Upper lobe of left lung (tissue), 6 donors: ENCODE measurements around the gene PARD6B. TPM values are rescaled to one million over a fixed set of nuclear protein-coding genes. Genes with fewer than 3 reads are reported as not detected.
A peak's percentile ranks its signal among the peaks of the same experiment; 100 is the strongest.

Experiments used
- ATAC-seq, 2 donors: fragments of 200-7000 bp; cut with Tn5 transposase; one replicate each; pipeline ENCODE4 v1.9.1; 2022; ENCODE audit warnings: mild to moderate bottlenecking in 2 of 2, moderate library complexity in 2 of 2; ENCODE audit not compliant: low FRiP score in 2 of 2
- DNase-seq, 2 donors: peaks; one replicate each; pipeline ENCODE4 v3.0.0-alpha.2; 2019 to 2020
- H3K27ac ChIP-seq, 4 donors: fragments of 200-600 bp; sonication (generic); one replicate each; pipeline ENCODE4 v1.5.1; 2016 to 2019
- H3K27me3 ChIP-seq, 4 donors: fragments of 200-600 bp; sonication (generic); one replicate each; pipeline ENCODE4 v1.5.1; 2017 to 2019
- H3K36me3 ChIP-seq, 4 donors: fragments of 200-600 bp; sonication (generic); one replicate each; pipeline ENCODE4 v1.5.1; 2016 to 2019
- H3K4me1 ChIP-seq, 4 donors: fragments of 200-600 bp; sonication (generic); one replicate each; pipeline ENCODE4 v1.5.1; 2018 to 2019
- H3K4me3 ChIP-seq, 4 donors: fragments of 200-600 bp; sonication (generic); one replicate each; pipeline ENCODE4 v1.5.1; 2017 to 2019; ENCODE audit warnings: mild to moderate bottlenecking in 2 of 4, moderate library complexity in 1 of 4
- H3K9me3 ChIP-seq, 4 donors: fragments of 200-600 bp; sonication (generic); one replicate each; pipeline ENCODE4 v1.5.1; 2018 to 2019
- EP300 ChIP-seq, 4 donors: sonication (generic); formaldehyde crosslinking; IDR thresholded peaks; one replicate each; pipeline ENCODE4 v1.5.1; 2017; ENCODE audit warnings: antibody characterized with exemption in 4 of 4, control low read depth in 2 of 4
- POLR2A ChIP-seq, 4 donors: fragments of 450-650 bp; IDR thresholded peaks; one replicate each; pipeline ENCODE4 v1.5.1; 2016 to 2017; ENCODE audit warnings: antibody characterized with exemption in 4 of 4, mild to moderate bottlenecking in 2 of 4
- POLR2AphosphoS5 ChIP-seq, 2 donors: sonication (generic); formaldehyde crosslinking; IDR thresholded peaks; one replicate each; pipeline ENCODE4 v1.5.1; 2017; ENCODE audit warnings: antibody characterized with exemption in 2 of 2
- WGBS, 2 donors: methylation state at CpG; one replicate each; pipeline ENCODE4 v1.1.5; 2017 to 2018; 5-methylcytosine and 5-hydroxymethylcytosine counted together
- total RNA-seq, 6 donors: library from RNA; depleted of rRNA in 4 of 6; stranded (reverse); fragments of >200 nt in 4 of 6; gene quantifications; one replicate each; pipeline versions ENCODE4 v1.1.0 to v1.2.1, GENCODE V29; 2016 to 2021
- TF ChIP-seq, protein P1 (sequence below), 6 experiments: fragments of 450-650 bp in 4 of 6; fragments of 200-600 bp in 2 of 6; sonication (generic) in 2 of 6; IDR thresholded peaks; one replicate each; pipeline ENCODE4 v1.5.1; 2016 to 2019; ENCODE audit warnings: antibody characterized with exemption in 6 of 6
- donor health status: DM: no; HTN: no; CAD: no; lungs with moderate emphysema.
- donor health status: DM: no; HTN: yes; CAD: no; lungs with severe emphysema.

PARD6B gene, protein sequence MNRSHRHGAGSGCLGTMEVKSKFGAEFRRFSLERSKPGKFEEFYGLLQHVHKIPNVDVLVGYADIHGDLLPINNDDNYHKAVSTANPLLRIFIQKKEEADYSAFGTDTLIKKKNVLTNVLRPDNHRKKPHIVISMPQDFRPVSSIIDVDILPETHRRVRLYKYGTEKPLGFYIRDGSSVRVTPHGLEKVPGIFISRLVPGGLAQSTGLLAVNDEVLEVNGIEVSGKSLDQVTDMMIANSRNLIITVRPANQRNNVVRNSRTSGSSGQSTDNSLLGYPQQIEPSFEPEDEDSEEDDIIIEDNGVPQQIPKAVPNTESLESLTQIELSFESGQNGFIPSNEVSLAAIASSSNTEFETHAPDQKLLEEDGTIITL
- total RNA-seq, result 10 to 100 TPM in 5 of 6 donors, 1 to 10 TPM in 1; 7.3 to 56.4 (median 43.4) TPM

DNA sequence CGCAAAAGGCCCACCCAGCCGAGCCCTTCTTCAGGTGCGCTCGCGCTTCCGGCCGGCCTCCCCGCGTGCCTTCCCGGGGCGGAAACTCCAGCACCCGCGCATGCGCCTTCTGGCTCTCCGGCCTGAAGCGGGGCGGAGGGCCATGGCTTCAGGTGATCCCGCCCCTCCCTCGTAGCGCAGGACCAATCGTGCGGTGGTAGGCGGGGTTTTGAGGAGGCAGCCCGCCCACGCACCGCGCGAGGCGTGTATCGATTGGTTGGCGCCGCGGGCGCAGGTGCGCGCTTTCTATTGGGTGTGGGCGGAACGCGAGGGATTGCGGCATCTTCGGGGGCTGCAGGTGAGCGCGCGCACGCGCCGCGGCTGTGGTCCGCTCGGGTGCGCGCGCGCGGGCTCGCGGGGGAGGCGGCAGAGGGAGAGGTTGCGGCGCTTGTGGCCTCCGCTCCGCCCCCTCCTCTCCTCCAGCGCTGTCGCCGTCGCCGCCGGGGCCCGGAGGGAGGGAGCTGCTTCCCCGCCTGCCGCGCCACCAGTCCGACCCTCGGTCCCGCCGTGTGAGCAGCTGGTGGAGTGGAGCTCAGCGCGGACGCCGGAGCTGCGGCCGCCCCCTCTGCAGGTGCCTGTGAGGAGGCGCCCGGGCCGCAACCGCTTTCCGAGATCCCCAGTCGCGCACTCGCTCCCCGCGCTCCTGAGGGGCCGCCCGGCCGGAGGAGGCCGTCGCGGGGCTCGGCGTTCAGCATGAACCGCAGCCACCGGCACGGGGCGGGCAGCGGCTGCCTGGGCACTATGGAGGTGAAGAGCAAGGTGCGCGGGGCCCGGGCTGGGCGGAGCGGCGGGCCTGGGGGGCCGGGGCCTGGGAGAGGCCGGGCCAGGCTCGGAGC is at the start of gene PARD6B:
Gene PARD6B, plus strand, starts transcription at position 526 of the 875 bp plus-strand sequence. Its CDS starts 207 bp downstream, at position 733.
- Histone ChIP-seq H3K4me3 (peak within 1 kb of the TSS; percentile 73 to 90 (median 80)), H3K27me3 (no peaks in the 10 kb centered on the region), H3K9me3 (no peaks in the 10 kb centered on the region), H3K36me3 (no peaks in the 10 kb centered on the region), H3K4me1 (peaks cover 21 to 35% (median 31%) of the 10 kb centered on the region in 4 donors), H3K27ac (peak within 1 kb of the TSS; percentile 88 to 91 (median 90))
- peak; percentile 37 to 47 for TF ChIP-seq POLR2AphosphoS5 (IDR thresholded peaks at IDR 0.05)
- TF ChIP-seq, protein P1, sequence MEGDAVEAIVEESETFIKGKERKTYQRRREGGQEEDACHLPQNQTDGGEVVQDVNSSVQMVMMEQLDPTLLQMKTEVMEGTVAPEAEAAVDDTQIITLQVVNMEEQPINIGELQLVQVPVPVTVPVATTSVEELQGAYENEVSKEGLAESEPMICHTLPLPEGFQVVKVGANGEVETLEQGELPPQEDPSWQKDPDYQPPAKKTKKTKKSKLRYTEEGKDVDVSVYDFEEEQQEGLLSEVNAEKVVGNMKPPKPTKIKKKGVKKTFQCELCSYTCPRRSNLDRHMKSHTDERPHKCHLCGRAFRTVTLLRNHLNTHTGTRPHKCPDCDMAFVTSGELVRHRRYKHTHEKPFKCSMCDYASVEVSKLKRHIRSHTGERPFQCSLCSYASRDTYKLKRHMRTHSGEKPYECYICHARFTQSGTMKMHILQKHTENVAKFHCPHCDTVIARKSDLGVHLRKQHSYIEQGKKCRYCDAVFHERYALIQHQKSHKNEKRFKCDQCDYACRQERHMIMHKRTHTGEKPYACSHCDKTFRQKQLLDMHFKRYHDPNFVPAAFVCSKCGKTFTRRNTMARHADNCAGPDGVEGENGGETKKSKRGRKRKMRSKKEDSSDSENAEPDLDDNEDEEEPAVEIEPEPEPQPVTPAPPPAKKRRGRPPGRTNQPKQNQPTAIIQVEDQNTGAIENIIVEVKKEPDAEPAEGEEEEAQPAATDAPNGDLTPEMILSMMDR (IDR thresholded peaks at IDR 0.05), result peak in 3 of 6 experiments; percentile 9 to 24 (median 12)
- TF ChIP-seq POLR2A (IDR thresholded peaks at IDR 0.05), result peak in 2 of 4 donors; percentile 90 to 93
- TF ChIP-seq EP300 (IDR thresholded peaks at IDR 0.05), result no peak
- peak; percentile 96 to 98 for ATAC-seq
- WGBS, 2 donors, result 2 to 3% methylated on average over 17 to 28 of the region's 114 CpGs
- DNase-seq, result peak; percentile 99

DNA sequence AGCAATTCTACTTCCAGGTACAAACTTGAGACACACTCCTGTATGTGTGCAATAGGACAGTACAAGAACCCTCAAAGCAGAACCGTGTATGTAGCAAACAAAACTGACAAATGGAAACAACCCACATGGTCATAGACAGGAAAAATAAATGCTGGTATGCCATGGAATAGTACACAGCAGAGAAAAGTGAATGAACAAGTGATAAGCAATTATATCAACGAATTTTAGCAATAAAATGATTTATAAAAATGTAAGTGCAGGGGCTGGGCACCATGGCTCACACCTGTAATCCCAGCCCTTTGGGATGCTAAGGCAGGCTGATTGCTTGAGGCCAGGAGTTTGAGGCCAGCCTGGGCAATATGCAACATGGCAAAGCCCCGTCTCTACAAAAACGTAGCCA is 49.3 kb upstream of the PARD6B start:
- DNase-seq (no peak), ATAC-seq (no peak)
- Histone ChIP-seq H3K4me3 (no peak overlapping the region), H3K27me3 (no peaks in the 10 kb centered on the region), H3K4me1 (peaks cover 0 to 5% (median 0%) of the 10 kb centered on the region in 4 donors), H3K36me3 (no peaks in the 10 kb centered on the region), H3K9me3 (no peaks in the 10 kb centered on the region), H3K27ac (no peak overlapping the region)
- TF ChIP-seq POLR2AphosphoS5 (IDR thresholded peaks at IDR 0.05), result no peak
- TF ChIP-seq, protein P1 (IDR thresholded peaks at IDR 0.05), result no peak
- no peak for TF ChIP-seq POLR2A (IDR thresholded peaks at IDR 0.05)
- no peak for TF ChIP-seq EP300 (IDR thresholded peaks at IDR 0.05)
- 80 to 85% methylated on average over 4 of the region's 4 CpGs for WGBS, 2 donors

DNA sequence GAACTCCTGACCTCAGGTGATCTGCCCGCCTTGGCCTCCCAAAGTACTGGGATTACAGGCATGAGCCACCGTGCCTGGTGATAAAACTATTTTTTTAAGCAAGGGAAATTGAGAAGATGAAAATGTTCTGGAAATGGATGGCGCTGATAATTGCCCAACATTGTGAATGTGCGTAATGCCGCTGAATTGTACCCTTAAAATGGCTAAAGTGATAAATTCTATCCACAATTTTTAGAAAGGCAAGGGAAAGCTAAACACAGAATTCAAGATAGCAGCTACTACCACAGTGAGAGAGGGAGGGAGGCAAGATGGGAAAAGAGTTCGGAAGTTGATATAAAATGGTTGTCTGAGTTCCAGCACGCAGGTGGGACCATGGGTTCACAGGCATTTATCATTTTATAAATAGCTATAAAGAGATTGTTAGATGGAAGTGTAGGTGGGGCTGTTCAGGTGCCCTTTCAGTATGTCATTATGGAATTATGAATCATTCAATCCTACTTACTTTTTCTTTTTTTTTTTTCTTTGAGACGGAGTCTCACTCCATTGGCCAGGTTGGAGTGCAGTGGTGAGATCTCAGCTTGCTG is 48.3 kb upstream of the PARD6B start:
- Histone ChIP-seq H3K4me1 (peaks cover 0 to 2% (median 0%) of the 10 kb centered on the region in 4 donors), H3K27ac (no peak overlapping the region), H3K9me3 (no peaks in the 10 kb centered on the region), H3K36me3 (no peaks in the 10 kb centered on the region), H3K27me3 (no peaks in the 10 kb centered on the region), H3K4me3 (no peak overlapping the region)
- no peak for TF ChIP-seq POLR2AphosphoS5 (IDR thresholded peaks at IDR 0.05)
- TF ChIP-seq POLR2A (IDR thresholded peaks at IDR 0.05), result no peak
- no peak for TF ChIP-seq EP300 (IDR thresholded peaks at IDR 0.05)
- TF ChIP-seq, protein P1 (IDR thresholded peaks at IDR 0.05), result no peak
- no peak for DNase-seq
- ATAC-seq, result no peak
- 93 to 95% methylated on average over 8 of the region's 8 CpGs for WGBS, 2 donors

DNA sequence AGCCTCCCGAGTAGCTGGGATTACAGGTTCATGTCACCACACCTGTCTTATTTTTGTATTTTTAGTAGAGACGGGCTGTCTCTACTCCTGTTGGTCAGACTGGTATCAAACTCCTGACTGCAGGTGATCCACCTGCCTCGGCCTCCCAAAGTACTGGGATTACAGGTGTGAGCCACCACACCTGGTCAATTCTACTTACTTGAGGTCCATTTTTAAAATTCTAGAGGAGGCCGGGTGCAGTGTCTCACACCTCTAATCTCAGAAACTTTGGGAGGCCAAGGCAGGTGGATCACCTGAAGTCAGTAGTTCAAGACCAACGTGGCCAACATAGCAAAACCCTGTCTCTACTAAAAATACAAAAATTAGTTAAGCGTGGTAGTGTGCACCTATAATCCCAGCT is 47.8 kb upstream of the PARD6B start:
- TF ChIP-seq POLR2A (IDR thresholded peaks at IDR 0.05) (no peak), POLR2AphosphoS5 (IDR thresholded peaks at IDR 0.05) (no peak), EP300 (IDR thresholded peaks at IDR 0.05) (no peak)
- TF ChIP-seq, protein P1 (IDR thresholded peaks at IDR 0.05), result no peak
- Histone ChIP-seq H3K27me3 (no peaks in the 10 kb centered on the region), H3K4me1 (no peaks in the 10 kb centered on the region), H3K27ac (no peak overlapping the region), H3K9me3 (no peaks in the 10 kb centered on the region), H3K4me3 (no peak overlapping the region), H3K36me3 (no peaks in the 10 kb centered on the region)
- ATAC-seq (no peak), DNase-seq (no peak)
- WGBS, 2 donors, result 93 to 95% methylated on average over 6 of the region's 6 CpGs
